Activated gamma-delta T cell treated with anti-CD3 and anti-CD28 coated beads, Interleukin-2, amount 50 U/mL, for 16 hours (primary cell): ENCODE data around the gene PNMA8A.
"Not testable (repeated sequence)": the region's sequence is repeated elsewhere in the genome, so short reads cannot be mapped to it uniquely, and the experiment has no call there.

Experiments used
- DNase-seq: peaks from one replicate; pipeline ENCODE4 v3.0.0-alpha.2; 2020; ENCODE audit warnings: low read depth

PNMA8A gene

DNA sequence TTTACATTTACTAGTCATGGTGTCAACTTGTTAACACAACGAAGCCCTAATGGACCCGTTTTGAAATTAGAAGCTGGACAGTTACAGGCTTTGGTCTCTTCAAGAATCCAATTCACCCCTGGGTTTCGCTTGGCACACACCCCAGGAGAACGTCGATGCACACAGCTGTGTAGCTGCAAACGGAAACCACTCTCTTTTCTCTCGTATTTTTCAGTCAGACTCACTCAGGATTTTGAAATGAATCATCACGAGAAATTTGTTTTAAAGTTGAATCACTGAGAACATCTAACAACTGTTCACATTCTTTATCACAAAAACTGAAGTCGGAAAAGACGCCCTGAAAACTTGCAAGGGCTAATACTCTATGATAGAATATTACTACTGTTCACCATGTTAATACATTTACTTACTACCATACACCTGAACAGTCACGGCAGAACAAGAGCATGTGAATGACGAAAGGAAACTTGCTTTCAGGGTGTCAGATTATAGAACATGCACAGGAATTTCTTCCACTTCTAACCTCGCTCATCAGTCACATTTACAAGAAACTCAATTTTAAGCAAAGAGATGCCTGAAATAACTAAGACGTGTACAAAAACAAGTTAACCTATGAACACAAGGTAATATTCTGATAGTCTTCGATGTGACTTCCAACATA lies 4.7 kb downstream of the PNMA8A start:
- no peak for DNase-seq

DNA sequence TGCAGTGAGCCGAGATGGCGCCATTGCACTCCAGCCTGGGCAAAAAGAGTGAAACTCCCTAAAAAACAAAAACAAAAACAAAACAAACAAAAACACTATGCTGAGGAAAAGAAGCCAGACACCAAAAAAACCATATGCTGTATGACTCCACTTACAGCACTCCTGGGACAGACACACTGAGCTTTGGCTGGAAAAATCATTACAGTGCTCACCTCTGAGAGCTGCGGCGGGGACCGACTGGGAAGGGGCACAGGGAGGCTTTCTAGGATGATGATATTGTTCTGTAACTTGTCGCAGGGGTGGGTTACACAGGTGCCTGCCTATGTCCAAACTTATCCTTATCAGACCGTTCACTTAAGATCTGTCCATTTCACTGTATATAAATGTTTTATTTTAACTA lies 7.8 kb downstream of the PNMA8A start:
- no peak for DNase-seq

DNA sequence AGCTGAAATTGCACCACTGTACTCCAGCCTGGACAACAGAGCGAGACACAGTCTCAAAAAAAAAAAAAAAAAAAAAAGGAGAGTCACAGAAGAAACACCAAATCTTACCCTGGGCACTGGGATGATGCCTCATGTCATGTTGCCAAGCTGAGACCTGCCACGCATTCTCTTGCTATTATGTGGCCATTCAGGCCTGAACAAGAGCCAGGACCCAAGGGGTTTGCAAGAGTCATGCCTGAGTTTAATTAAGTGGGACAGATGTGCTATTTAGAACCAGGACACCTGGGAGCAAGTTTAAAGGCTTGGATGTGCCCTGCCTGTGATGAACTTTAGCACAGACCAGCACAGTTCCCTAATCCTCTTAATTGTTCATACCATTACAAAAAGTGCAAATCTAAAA lies 9.8 kb downstream of the PNMA8A start:
- no peak for DNase-seq

DNA sequence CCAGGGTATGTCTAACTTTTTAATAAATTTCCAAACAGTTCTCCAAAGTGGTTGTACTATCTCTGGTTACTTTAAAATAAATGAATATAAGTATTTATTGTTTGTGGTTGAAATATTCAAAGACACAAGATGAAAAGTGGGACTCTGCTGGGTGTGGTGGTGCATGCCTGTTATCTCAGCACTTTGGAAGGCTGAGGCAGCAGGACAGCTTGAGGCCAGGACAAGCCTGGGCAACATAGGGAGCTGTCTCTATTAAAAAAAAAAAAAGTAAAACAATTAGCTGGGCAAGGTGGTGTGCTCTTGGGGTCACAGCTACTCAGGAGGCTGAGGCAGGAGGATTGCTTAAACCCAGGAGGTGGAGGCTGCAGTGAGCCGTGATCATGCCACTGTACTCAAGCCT lies 10.4 kb downstream of the PNMA8A start:
- no peak for DNase-seq

DNA sequence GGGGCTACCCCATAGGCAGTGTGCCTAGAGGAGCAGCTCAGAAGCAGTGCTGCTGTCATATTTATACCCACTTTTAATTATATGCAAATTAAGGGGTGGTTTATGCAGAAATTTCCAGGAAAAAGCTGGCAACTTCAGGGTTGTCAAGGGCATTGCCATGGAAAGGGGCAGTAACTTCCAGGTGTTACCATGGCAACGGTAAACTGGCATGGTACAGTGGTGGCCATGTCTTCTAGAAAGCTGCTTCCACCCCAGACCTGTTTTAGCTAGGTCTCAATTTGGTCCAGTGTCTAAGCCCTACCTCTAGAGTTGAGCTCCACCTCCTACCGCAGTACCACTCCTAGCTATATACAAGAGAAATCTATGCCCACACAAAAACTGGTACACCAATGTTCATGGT lies 11.3 kb downstream of the PNMA8A start:
- no peak for DNase-seq

DNA sequence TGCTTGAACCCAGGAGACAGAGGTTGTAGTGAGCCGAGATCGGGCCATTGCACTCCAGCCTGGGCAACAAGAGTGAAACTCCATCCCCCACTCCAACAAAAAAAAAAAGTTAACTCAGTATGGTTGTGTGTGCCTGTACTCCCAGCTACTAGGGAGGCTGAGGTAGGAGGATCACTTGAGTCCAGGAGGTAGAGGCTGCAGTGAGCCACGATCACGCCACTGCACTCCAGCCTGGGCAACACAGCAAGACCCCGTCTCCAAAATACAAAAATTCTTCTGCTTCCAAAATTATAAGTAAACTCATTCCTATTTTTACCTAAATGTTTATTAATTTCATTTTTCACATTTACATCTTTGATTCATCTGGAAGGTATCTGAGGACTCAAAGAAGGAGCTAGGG lies 14.4 kb downstream of the PNMA8A start:
- no peak for DNase-seq

DNA sequence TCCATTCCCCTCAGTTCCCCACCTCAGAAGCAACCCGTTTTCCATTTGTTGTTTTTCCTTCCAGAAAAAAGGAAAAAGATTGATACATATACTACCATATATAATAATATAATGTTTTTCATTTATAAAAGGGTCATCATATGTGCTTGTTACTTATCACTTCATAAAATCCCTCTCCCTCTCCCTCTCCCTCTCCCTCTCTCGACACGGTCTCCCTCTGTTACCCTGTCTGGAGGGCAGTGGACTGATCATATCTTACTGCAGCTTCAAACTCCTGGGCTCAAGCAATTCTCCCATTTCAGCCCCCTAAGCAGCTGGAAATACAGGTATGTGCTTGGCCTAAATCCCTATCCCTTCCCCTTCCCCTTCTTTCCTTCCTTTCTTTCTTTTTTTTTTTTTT lies 17.1 kb downstream of the PNMA8A start:
- DNase-seq: no peak

DNA sequence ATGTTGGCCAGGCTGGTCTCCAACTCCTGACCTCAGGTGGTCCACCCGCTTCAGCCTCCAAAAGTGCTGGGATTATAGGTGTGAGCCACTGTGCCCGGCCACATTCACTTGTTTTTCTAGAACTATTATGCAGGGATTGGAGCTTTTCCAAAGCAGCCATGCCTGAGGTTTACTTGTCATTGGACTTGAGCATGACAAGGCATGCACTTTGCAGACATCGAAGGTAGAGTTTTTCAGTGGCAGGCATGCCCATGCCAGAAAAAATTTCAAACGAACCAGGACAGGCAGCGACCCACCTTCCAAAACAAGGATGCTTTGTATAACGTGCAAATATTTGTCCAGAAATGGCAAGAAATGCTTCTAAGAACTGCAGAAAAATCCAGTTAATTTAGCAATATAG lies 17.7 kb downstream of the PNMA8A start:
- DNase-seq: no peak

DNA sequence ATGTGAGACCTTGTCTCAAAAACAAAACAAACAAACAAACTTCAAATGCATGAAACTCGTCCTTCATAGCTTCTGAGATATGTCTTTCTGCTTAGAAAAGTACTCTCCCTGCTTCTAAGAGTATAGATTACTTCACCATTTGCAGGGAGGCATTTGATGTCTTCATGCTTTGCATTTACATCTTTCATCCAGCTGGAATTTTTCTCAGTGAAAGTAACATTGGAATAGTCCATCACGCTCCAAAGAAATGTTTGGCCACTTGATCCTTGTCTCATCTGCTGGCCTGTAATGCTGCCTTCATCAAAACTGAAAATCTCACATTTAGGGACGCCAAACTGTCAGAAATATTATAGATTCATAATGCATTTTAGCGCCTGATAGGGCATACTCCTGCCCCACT lies 19.2 kb downstream of the PNMA8A start:
- DNase-seq: no peak

DNA sequence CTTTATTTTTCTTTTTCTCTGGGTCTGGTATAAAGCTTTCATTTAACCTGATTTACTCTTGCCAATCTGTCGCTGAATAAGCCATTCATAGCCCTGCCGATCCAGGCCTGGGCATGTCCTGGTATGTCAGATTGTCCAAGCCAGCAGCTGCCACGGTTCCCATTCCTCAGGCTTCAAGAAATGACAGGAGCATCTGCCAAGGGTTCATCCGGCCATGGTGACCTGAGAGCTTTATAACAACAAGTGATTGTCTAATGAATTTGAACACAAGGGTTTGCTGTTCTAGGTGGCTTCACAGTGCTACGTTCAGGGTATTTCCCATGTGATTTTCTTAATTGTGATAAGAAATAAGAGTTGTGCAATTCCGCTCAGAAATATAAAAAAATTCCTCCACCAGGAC lies 20.0 kb downstream of the PNMA8A start:
- no peak for DNase-seq

DNA sequence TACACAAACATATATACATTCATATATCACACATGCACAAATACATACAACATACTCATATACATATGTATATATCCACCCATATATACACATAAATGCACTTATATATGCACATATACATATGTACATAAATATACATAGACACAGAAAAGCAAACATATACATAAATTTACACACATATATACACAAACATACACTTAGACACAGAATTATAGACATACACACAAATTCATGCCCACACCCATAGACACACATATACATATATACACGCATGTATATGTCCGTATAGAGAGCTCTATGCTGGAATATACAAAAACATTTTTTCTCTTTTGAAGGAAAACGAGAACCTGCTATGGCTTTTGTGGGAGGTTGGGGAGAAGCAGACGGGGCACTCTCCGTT lies 20.6 kb downstream of the PNMA8A start:
- no peak for DNase-seq

DNA sequence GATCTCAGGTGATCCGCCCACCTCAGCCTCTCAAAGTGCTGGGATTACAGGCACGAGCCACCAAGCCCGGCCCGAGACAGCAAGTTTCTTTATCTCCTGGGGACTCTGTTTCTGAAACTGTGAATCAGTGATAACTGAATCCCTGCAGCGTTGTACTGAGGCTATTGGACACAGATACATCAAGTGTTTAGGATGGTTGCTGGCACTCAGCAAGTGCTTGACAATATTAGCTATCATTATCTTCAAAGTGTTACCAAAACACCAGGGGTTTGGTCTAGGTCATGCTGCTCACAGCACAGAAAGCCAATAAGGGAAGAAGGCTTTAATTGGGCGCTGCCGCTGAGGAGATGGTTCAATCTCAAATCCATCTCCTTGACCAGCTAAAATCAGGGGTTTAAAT lies 22.1 kb downstream of the PNMA8A start:
- no peak for DNase-seq

DNA sequence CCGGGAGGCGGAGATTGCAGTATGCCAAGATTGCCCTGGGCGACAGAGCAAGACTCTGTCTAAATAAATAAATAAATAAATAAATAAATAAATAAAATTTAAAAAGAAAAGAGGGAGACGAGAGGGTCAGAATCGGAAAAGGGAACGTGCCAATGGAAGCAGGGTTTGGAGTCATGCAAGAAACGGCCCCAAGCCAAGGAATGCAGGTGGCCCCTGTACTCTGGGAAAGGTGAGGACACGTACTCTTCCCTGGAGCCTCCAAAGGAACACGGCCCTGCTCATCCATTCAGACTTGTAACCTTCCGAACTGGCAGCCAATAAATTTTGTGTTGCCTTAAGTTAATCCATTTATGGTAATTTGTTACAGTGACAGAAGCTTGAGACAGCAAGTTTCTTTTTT lies 22.8 kb downstream of the PNMA8A start:
- no peak for DNase-seq

DNA sequence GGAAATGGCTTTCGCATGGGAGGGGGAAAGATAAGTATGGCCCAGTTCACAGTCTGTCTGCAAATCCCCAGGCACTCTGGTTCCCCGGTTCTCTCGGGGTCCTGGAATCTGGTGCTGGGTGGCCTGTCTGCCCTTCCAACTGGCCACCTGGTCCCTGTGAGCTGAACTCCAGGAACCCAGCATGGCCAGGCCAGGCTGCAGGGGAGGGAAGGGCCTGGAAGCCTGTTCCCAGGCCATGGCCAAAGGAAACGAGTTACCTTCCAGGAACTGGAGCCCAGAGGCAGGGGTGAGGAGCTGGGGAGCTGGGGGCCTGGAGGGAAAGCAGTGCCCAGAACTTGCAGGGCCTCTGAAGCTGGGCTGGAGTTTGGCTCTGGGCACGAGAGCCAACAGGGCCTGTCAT lies 23.5 kb downstream of the PNMA8A start:
- no peak for DNase-seq

DNA sequence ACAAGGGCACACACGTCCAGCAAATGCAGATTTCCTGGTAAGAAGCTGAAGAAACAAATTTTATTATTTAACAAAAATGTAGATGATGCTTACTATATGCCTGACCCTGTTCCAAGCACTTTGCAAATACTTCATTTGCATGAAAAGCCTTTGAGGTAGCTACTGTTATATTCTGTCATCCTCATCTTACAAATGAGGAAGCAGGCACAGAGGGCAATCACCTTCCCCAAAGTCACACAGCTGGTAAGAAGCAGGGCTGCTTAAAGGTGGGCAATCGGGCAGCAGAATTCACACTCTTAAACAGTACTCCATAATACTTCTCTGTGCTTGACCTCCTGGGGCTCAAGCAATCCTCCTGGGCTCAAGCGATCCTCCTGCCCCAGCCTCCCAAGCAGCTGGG lies 24.4 kb downstream of the PNMA8A start:
- DNase-seq: no peak

DNA sequence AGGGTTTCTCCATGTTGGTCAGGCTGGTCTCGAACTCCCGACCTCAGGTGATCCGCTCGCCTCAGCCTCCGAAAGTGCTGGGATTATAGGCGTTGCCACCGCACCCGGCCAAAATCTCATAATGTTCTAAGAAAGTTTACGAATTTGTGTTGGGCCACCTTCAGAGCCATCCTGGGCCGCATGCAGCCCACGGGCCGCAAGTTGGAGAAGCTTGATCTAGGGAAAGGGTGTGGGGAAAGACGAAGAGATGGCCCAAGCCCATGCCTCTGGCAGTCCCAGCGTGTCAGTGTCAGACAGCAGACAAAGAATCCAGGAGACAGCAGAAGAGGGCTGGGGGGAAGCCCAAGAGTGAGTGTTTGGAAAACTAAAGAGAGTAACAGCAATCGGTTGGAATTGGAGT lies 25.3 kb downstream of the PNMA8A start:
- DNase-seq: no peak

DNA sequence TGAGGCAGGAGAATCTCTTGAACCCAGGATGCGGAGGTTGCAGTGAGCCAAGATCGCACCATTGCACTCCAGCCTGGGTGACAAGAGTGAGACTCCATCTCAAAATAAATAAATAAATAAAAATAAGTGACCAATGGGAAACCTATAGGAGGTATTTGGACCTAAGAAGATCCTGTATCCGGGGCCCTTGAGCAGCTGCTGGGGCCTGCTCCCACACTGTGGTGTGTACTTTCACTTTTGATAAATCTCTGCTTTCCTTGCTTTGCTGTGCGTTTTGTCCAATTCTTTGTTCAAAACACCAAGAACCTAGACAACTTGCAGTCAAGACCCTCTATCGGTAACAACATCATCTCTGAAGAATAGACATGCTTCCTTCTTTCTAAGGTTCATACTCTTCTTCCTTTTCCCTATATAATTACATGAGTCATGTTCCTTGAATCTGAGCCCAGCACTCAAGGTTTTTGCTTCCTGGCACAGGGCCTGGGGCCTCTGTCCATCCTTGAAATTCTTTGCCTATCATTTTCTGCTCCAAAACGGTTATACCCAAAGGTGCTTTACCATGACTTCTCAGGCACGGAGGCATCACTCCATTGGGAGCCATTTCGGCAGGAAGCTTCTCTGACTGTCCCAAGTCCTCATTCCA lies 28.4 kb downstream of the PNMA8A start:
- DNase-seq: no peak

DNA sequence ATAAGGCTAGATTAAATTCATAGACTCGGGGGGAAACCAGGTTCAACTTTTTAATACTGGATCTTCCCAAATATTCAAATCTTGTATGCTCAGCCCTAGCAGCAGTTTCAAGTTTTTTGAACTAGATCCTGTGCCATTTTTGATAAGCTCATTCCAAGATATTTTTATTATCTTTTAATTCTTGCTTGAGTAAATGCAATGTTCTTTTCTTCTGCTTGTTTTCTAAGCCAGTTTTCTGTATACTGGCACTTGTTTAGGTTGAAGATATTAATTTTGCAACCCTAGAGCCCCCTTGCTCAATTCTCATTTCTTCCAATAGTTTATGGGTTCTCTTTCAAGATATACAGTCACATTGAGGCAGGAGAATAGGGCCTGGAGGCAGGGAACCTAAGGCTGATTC lies 29.5 kb downstream of the PNMA8A start:
- DNase-seq: no peak

DNA sequence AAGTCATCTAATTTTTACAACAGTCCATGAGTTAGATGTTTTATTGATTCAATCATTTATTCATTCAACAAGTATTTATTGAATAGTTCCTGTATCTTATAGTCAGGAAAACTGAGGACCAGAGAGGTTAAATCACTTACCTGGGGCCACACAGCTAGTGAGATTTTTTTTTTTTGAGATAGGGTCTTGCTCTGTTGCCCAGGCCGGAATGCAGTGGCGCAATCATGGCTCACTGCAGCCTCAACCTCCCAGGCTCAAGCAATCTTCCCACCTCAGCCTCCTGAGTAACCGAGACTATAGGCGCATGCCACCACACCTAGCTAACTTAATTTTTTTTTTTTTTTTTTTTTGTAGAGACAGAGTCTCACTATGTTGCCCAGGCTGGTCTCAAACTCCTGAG lies 35.7 kb downstream of the PNMA8A start:
- not testable (repeated sequence) for DNase-seq

DNA sequence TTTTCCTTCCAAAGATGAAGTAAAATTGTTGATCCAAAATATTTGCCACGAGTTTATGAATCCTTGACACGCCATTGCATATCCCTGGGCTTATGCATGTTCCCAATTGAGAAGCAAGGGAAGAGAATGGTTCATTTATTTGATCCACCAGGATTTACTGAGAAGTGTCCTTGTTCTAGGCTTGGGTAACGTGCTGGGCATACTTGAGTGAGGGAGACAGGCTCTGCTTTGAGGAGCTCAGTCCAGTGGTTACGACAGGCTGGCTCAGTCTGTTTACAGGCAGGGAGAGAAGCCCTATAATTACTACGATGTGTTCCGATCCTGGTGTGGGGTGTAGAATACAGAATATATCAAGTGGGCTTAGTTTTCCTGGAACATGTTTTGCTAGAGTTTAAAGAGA lies 36.4 kb downstream of the PNMA8A start:
- DNase-seq: no peak

DNA sequence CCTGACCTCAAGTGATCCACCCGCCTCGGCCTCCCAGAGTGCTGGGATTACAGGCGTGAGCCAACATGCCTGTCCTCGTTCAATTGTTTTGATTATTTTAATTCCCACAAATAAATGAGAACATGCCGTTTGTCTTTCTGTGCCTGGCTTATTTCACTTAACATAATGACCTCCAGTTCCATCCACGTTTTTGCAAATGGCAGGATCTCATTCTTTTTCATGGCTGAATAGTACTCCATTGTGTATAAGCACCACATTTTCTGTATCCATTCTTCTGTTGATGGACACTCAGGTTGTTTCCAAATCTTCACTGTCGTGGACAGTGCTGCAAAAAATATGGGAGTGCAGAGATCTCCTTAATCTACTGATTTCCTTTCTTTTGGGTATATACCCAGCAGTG lies 37.9 kb downstream of the PNMA8A start:
- DNase-seq: not testable (repeated sequence)

DNA sequence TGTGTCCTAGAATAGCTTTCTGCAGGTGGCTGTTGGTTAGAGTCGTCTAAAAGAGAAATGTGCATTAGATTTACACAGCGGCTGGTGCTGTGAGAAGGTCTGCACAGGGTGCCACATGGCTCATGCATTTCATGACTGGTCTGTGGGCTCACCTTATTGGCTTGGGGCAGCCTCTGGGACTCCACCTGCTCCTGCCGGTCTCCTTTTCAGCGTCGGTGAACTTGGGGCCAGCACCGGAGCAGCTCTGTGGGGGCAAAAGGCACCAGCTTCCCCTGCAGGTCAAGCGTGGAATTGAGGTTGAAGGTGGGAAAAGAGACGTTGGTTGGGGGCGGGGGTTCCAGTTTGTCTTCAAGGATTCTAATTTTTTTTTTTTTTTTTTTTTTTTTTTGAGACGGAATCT lies 39.5 kb downstream of the PNMA8A start:
- no peak for DNase-seq

DNA sequence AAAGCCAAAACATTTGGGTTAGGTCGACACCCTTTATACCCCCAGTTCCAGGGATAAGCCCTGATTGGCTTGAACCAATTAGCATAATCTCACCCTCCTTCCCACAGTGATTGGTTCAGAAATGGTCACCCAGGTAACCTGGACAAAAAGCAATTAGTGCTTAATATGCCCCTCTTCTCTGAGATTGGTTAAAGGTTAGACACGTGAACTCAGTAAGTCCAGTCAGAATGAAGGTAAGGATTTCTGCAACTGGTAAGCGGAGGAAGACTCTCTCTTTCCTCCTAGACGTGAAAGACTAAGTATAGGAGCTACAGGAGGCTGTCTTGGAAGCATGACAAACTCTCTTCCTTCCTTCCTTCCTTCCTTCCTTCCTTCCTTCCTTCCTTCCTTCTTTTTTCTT lies 41.4 kb downstream of the PNMA8A start:
- DNase-seq: no peak
